HCT116 (cell line): ENCODE data around the gene TNIK. TPM values are rescaled to one million over a fixed set of nuclear protein-coding genes. Genes with fewer than 3 reads are reported as not detected.

ENCODE experiments used
- ATAC-seq: fragments of 200-7000 bp; cut with Tn5 transposase; 2 replicates; pipeline ENCODE4 v1.9.1; 2020; ENCODE audit warnings: mild to moderate bottlenecking, moderate library complexity
- BruUV-seq: library from RNA; stranded (reverse); fragments of 400-500 nt; replicated peaks from 2 replicates; lab custom pipeline; 2021; lab: Mats Ljungman, UMichigan
- CTCF ChIA-PET: fragments of 300-600 bp; sonication (Branson Sonifier 250); formaldehyde crosslinking; loops from one replicate; lab custom pipeline; 2021; ENCODE audit warnings: antibody characterized with exemption; lab: Charles Lee
- POLR2A ChIA-PET: fragments of 300-600, 350-600 bp; sonication (Branson Sonifier 250); formaldehyde crosslinking; loops from one replicate; lab custom pipeline; 2021; ENCODE audit warnings: antibody characterized with exemption; lab: Charles Lee
- RAD21 ChIA-PET, 2 experiments: fragments of 300-600 bp; sonication (Branson Sonifier 250); formaldehyde crosslinking; loops; one replicate each; lab custom pipeline; 2023; ENCODE audit warnings: low total read pairs in 2 of 2; ENCODE audit not compliant: uncharacterized antibody in 2 of 2, unreplicated experiment in 2 of 2, low non-redundant PET in 1 of 2; lab: Charles Lee
- DNase-seq: peaks from one replicate; pipeline ENCODE4 v3.0.0-alpha.2; 2010; ENCODE audit warnings: low read depth, low spot score
- H2AFZ ChIP-seq: fragments of 200-600 bp; shearing (Covaris generic), sonication (generic); 2 replicates; pipeline ENCODE4 v1.6.1; 2017; ENCODE audit warnings: low read depth, mixed run types, mixed read lengths, antibody characterized with exemption, low read length; ENCODE audit not compliant: poor library complexity, severe bottlenecking
- H3K27ac ChIP-seq: 2 replicates; pipeline ENCODE4 v1.5.1; 2012; ENCODE audit warnings: low read depth, low read length
- H3K27me3 ChIP-seq: fragments of 200-600 bp; sonication (generic); 2 replicates; pipeline ENCODE4 v1.6.1; 2016; ENCODE audit warnings: mixed run types, low read length, mixed read lengths; ENCODE audit not compliant: insufficient read depth
- H3K36me3 ChIP-seq, 2 experiments: fragments of 200-500 bp in 1 of 2; fragments of 200-600 bp in 1 of 2; sonication (Bioruptor generic) in 1 of 2; sonication (generic) in 1 of 2; 2 replicates each; pipeline versions ENCODE4 v1.5.1 to v1.6.1; 2014 to 2016; ENCODE audit warnings: low read length in 2 of 2, inconsistent platforms in 1 of 2, mixed read lengths in 1 of 2, mixed run types in 1 of 2; ENCODE audit not compliant: insufficient read depth in 2 of 2, control insufficient read depth in 1 of 2
- H3K4me1 ChIP-seq, 2 experiments: fragments of 200-600 bp in 1 of 2; sonication (generic) in 1 of 2; 2 replicates each; pipeline versions ENCODE4 v1.5.1 to v1.6.1; 2012 to 2017; ENCODE audit warnings: low read length in 2 of 2, inconsistent platforms in 1 of 2, mild to moderate bottlenecking in 1 of 2, mixed read lengths in 1 of 2, mixed run types in 1 of 2, moderate library complexity in 1 of 2; ENCODE audit not compliant: insufficient read depth in 2 of 2, control insufficient read depth in 1 of 2
- H3K4me2 ChIP-seq: fragments of 200-600 bp; sonication (generic); 2 replicates; pipeline ENCODE4 v1.6.1; 2017; ENCODE audit warnings: mixed run types, low read length, mixed read lengths
- H3K4me3 ChIP-seq, 2 experiments: fragments of 200-600 bp in 1 of 2; sonication (generic) in 1 of 2; replicated peaks in 1 of 2; 2 replicates each; pipeline ENCODE4 v1.5.1; 2011 to 2016; ENCODE audit warnings: low read length in 2 of 2, control low read depth in 1 of 2, low read depth in 1 of 2, mild to moderate bottlenecking in 1 of 2, mixed read lengths in 1 of 2, mixed run types in 1 of 2
- H3K79me2 ChIP-seq: fragments of 200-600 bp; sonication (generic); 2 replicates; pipeline ENCODE4 v1.6.1; 2017; ENCODE audit warnings: mild to moderate bottlenecking, mixed run types, low read length, moderate library complexity, mixed read lengths; ENCODE audit not compliant: insufficient read depth
- H3K9ac ChIP-seq: fragments of 200-600 bp; sonication (generic); 2 replicates; pipeline ENCODE4 v1.6.1; 2016; ENCODE audit warnings: low read length, mixed read lengths
- H3K9me2 ChIP-seq: fragments of 200-600 bp; sonication (generic), shearing (Covaris generic); 2 replicates; pipeline ENCODE4 v1.6.1; 2017; ENCODE audit warnings: mixed run types, mild to moderate bottlenecking, moderate library complexity; ENCODE audit not compliant: insufficient read depth
- H3K9me3 ChIP-seq, 2 experiments: fragments of 200-500 bp in 1 of 2; fragments of 200-600 bp in 1 of 2; sonication (Bioruptor generic) in 1 of 2; sonication (generic) in 1 of 2; 2 replicates each; pipeline ENCODE4 v1.6.1; 2014 to 2017; ENCODE audit warnings: low read length in 2 of 2, mixed read lengths in 2 of 2, inconsistent platforms in 1 of 2, low read depth in 1 of 2, mild to moderate bottlenecking in 1 of 2, mixed run types in 1 of 2, moderate library complexity in 1 of 2; ENCODE audit not compliant: control insufficient read depth in 1 of 2, insufficient read depth in 1 of 2
- H4K20me1 ChIP-seq: fragments of 200-600 bp; sonication (generic), shearing (Covaris generic); 2 replicates; pipeline ENCODE4 v1.6.1; 2017; ENCODE audit warnings: mixed run types, mild to moderate bottlenecking, moderate library complexity; ENCODE audit not compliant: insufficient read depth
- CEBPB ChIP-seq: IDR thresholded peaks from 2 replicates; pipeline ENCODE4 v1.6.1; 2012; ENCODE audit warnings: low read depth
- EGR1 ChIP-seq: IDR thresholded peaks from 2 replicates; pipeline ENCODE4 v1.6.1; 2012; ENCODE audit warnings: low read depth
- ELF1 ChIP-seq: IDR thresholded peaks from 2 replicates; pipeline ENCODE4 v1.6.1; 2012; ENCODE audit warnings: low read depth, borderline replicate concordance
- EZH2 ChIP-seq: fragments of 200-600 bp; sonication (generic); IDR thresholded peaks from 2 replicates; pipeline ENCODE4 v1.6.1; 2017; ENCODE audit warnings: antibody characterized with exemption, mixed run types
- EZH2phosphoT487 ChIP-seq: fragments of 200-600 bp; IDR thresholded peaks from 2 replicates; pipeline ENCODE4 v1.6.1; 2018; ENCODE audit warnings: antibody characterized with exemption, borderline replicate concordance
- JUND ChIP-seq: IDR thresholded peaks from 2 replicates; pipeline ENCODE4 v1.6.1; 2012
- MAX ChIP-seq: IDR thresholded peaks from 2 replicates; pipeline ENCODE4 v1.6.1; 2012
- POLR2AphosphoS5 ChIP-seq: IDR thresholded peaks from 2 replicates; pipeline ENCODE4 v1.6.1; 2011; ENCODE audit warnings: mild to moderate bottlenecking, low read depth, low read length, moderate library complexity
- RAD21 ChIP-seq: IDR thresholded peaks from 2 replicates; pipeline ENCODE4 v1.6.1; 2012; ENCODE audit warnings: low read depth, mild to moderate bottlenecking
- SP1 ChIP-seq: IDR thresholded peaks from 2 replicates; pipeline ENCODE4 v1.6.1; 2012; ENCODE audit warnings: low read depth
- SRF ChIP-seq: IDR thresholded peaks from 2 replicates; pipeline ENCODE4 v1.6.1; 2012; ENCODE audit warnings: low read depth
- YY1 ChIP-seq: IDR thresholded peaks from 2 replicates; pipeline ENCODE4 v1.6.1; 2011; ENCODE audit warnings: low read length, low read depth, moderate library complexity, mild to moderate bottlenecking; ENCODE audit not compliant: insufficient replicate concordance; ENCODE audit errors: extremely low read depth
- ZBTB33 ChIP-seq: IDR thresholded peaks from 2 replicates; pipeline ENCODE4 v1.6.1; 2011; ENCODE audit warnings: mild to moderate bottlenecking, low read length, moderate library complexity; ENCODE audit not compliant: insufficient replicate concordance; ENCODE audit errors: extremely low read depth
- ZFX ChIP-seq: fragments of 450-650 bp; IDR thresholded peaks from 2 replicates; pipeline ENCODE4 v1.6.1; 2017
- ZNF274 ChIP-seq: fragments of 200-500 bp; sonication (Bioruptor generic); IDR thresholded peaks from 2 replicates; pipeline ENCODE4 v1.6.1; 2014; ENCODE audit warnings: mild to moderate bottlenecking, low read depth, low read length, inconsistent platforms
- intact Hi-C: fragments of 100-400 bp; cut with micrococcal nuclease; formaldehyde crosslinking; loops from 2 replicates; pipeline ENCODE4 v1.10.0; 2022
- total RNA-seq: library from RNA; stranded (reverse); gene quantifications from one replicate; pipeline ENCODE4 v1.2.1, GENCODE V29; 2021; ENCODE audit not compliant: unreplicated experiment
- TF ChIP-seq, protein P1 (sequence below): IDR thresholded peaks from 2 replicates; pipeline ENCODE4 v1.6.1; 2012
- TF ChIP-seq, protein P2 (sequence below), 3 experiments: fragments of 200-600 bp in 1 of 3; sonication (generic) in 1 of 3; IDR thresholded peaks in 2 of 3; conservative IDR thresholded peaks in 1 of 3; 2 replicates each; pipeline ENCODE4 v1.5.1; 2012 to 2017; ENCODE audit warnings: low read depth in 2 of 3, low read length in 2 of 3, antibody characterized with exemption in 1 of 3, borderline replicate concordance in 1 of 3, control low read depth in 1 of 3, mild to moderate bottlenecking in 1 of 3, mixed read lengths in 1 of 3, mixed run types in 1 of 3, moderate library complexity in 1 of 3; ENCODE audit not compliant: insufficient read depth in 1 of 3

Gene TNIK
- total RNA-seq, 1 experiment from 2014 or later, result 24.1 TPM

DNA sequence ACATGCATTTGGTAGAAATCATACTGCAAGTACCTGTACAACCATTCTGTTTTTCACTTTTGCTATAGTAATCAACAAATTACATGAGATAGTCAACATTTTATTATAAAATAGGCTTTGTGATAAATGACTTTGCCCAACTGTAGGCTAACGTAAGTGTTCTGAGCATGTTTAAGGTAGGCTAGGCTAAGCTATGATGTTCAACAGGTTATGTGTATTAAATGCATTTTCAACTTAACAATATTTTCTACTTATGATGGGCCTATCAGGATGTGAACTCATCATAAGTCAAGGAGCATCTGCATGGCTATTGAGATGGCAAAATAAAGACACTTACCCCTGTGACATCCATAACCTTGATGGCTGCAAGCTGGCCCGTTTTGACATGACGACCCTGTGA is 232.4 kb downstream of the TNIK start:
- TF ChIP-seq, protein P1, sequence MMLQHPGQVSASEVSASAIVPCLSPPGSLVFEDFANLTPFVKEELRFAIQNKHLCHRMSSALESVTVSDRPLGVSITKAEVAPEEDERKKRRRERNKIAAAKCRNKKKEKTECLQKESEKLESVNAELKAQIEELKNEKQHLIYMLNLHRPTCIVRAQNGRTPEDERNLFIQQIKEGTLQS, result no peak
- TF ChIP-seq POLR2AphosphoS5, result no peak
- TF ChIP-seq, protein P2, sequence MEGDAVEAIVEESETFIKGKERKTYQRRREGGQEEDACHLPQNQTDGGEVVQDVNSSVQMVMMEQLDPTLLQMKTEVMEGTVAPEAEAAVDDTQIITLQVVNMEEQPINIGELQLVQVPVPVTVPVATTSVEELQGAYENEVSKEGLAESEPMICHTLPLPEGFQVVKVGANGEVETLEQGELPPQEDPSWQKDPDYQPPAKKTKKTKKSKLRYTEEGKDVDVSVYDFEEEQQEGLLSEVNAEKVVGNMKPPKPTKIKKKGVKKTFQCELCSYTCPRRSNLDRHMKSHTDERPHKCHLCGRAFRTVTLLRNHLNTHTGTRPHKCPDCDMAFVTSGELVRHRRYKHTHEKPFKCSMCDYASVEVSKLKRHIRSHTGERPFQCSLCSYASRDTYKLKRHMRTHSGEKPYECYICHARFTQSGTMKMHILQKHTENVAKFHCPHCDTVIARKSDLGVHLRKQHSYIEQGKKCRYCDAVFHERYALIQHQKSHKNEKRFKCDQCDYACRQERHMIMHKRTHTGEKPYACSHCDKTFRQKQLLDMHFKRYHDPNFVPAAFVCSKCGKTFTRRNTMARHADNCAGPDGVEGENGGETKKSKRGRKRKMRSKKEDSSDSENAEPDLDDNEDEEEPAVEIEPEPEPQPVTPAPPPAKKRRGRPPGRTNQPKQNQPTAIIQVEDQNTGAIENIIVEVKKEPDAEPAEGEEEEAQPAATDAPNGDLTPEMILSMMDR (IDR thresholded peaks at IDR 0.05 in 2 of 3, conservative IDR thresholded peaks at IDR 0.05 in 1 of 3; ENCODE audit: borderline replicate concordance in 1 of 3, insufficient read depth in 1 of 3, low read depth in 2 of 3, low read length in 2 of 3), result no peak
- no TSS peak for BruUV-seq

DNA sequence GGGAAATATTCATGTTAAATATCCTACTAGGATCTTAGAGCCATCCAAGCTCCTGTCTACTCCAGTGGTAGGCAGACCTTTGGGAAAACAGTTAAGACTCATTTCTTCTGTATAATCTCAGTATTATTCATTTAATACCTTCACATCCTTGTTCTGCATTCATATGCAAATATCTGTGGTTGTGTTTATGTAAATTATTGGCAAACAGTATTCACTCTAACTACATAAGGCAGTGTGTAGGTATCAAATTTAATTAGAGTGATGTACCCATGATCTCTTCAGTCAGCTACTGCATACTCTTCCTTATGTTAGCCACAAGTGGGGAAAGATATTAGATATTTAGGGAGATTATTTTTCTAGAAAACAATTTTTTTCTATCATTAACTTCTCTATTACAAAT is 232.8 kb downstream of the TNIK start:
- no peaks in the 10 kb centered on the region for H4K20me1 ChIP-seq
- no peaks in the 10 kb centered on the region for H3K79me2 ChIP-seq
- no peaks in the 10 kb centered on the region for H3K4me1 ChIP-seq
- DNase-seq (no peak), ATAC-seq (no peak)
- H3K4me3 ChIP-seq, result no peak overlapping the region
- POLR2A ChIA-PET, result no interaction called here
- no peaks in the 10 kb centered on the region for H3K27me3 ChIP-seq
- CTCF ChIA-PET, result no interaction called here
- intact Hi-C loops, result no loop called here
- H3K9ac ChIP-seq, result no peak overlapping the region
- H3K36me3 ChIP-seq, result no peaks in the 10 kb centered on the region
- H2AFZ ChIP-seq, result no peak overlapping the region
- no peaks in the 10 kb centered on the region; a peak in 1 of 4 replicates for H3K9me3 ChIP-seq
- TF ChIP-seq YY1 (no peak), EZH2 (no peak), ELF1 (no peak), SP1 (no peak), ZNF274 (no peak), EZH2phosphoT487 (no peak), RAD21 (no peak), ZFX (no peak), CEBPB (no peak), SRF (no peak), JUND (no peak), POLR2AphosphoS5 (no peak), ZBTB33 (no peak), MAX (no peak), EGR1 (no peak)
- TF ChIP-seq, protein P1, result no peak
- H3K9me2 ChIP-seq, result no peaks in the 10 kb centered on the region
- RAD21 ChIA-PET, result no interaction called here
- no peak overlapping the region for H3K4me2 ChIP-seq
- no TSS peak for BruUV-seq
- no peak overlapping the region for H3K27ac ChIP-seq

More for the DNA sequence above, 232.4 kb downstream of the TNIK start:
- POLR2A ChIA-PET, result no interaction called here
- DNase-seq (no peak), ATAC-seq (no peak)
- RAD21 ChIA-PET, result no interaction called here
- no peaks in the 10 kb centered on the region for H3K27me3 ChIP-seq
- H4K20me1 ChIP-seq, result no peaks in the 10 kb centered on the region
- no peaks in the 10 kb centered on the region for H3K79me2 ChIP-seq
- CTCF ChIA-PET, result no interaction called here
- no peaks in the 10 kb centered on the region; a peak in 1 of 4 replicates for H3K9me3 ChIP-seq
- intact Hi-C loops, result no loop called here
- no peak overlapping the region for H3K27ac ChIP-seq
- no peak overlapping the region for H3K4me3 ChIP-seq
- H3K9ac ChIP-seq, result no peak overlapping the region
- H3K9me2 ChIP-seq, result no peaks in the 10 kb centered on the region
- no peaks in the 10 kb centered on the region for H3K36me3 ChIP-seq
- H3K4me2 ChIP-seq, result no peak overlapping the region
- no peaks in the 10 kb centered on the region for H3K4me1 ChIP-seq
- no peak overlapping the region for H2AFZ ChIP-seq
